GM06990 (cell line): ENCODE measurements around the gene UPK1B.
"Not testable (repeated sequence)": the region's sequence is repeated elsewhere in the genome, so short reads cannot be mapped to it uniquely, and the experiment has no call there.

Experiments
- DNase-seq: peaks from one replicate; pipeline ENCODE4 v3.0.0-alpha.2; 2011; ENCODE audit not compliant: insufficient read length; ENCODE audit errors: extremely low read depth
- H3K27me3 ChIP-seq: replicated peaks from 2 replicates; pipeline ENCODE4 v1.6.0; 2011; ENCODE audit warnings: low read length; ENCODE audit not compliant: control insufficient read depth, insufficient read depth
- H3K36me3 ChIP-seq: 2 replicates; pipeline ENCODE4 v1.5.1; 2011; ENCODE audit warnings: low read length; ENCODE audit not compliant: control insufficient read depth, insufficient read depth
- H3K4me3 ChIP-seq: replicated peaks from 2 replicates; pipeline ENCODE4 v1.5.1; 2011; ENCODE audit warnings: low read depth, mild to moderate bottlenecking, control low read depth, low read length
- TF ChIP-seq, protein P1 (sequence below): IDR thresholded peaks from 2 replicates; pipeline ENCODE4 v1.5.1; 2011; ENCODE audit warnings: low read length, control low read depth, mild to moderate bottlenecking, inconsistent platforms; ENCODE audit not compliant: insufficient read depth, poor library complexity, severe bottlenecking

UPK1B gene

DNA sequence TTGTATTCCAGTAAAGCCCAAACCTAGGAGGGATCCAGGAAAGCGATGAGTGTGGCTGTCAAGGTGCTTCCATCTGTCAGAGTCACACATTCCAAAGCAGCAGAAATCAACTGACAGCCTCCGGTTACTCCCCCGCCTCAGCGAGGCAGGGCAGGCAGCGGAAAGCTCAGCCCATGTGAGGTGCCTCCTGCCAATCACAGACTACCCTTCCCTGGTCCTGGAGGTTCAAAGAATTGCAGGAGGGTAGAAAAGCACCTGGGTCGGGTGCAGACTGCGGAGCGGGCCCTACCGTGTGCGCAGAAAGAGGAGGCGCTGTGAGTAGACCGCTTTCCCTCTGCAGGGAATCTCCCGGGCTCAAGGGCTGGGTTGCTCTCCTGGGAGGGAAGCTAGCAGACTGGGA, at the start of gene UPK1B:
Gene UPK1B (plus strand): TSS at position 274 of the 400 bp plus-strand sequence. CDS start 13,144 bp downstream, outside the sequence.
- TF ChIP-seq, protein P1, sequence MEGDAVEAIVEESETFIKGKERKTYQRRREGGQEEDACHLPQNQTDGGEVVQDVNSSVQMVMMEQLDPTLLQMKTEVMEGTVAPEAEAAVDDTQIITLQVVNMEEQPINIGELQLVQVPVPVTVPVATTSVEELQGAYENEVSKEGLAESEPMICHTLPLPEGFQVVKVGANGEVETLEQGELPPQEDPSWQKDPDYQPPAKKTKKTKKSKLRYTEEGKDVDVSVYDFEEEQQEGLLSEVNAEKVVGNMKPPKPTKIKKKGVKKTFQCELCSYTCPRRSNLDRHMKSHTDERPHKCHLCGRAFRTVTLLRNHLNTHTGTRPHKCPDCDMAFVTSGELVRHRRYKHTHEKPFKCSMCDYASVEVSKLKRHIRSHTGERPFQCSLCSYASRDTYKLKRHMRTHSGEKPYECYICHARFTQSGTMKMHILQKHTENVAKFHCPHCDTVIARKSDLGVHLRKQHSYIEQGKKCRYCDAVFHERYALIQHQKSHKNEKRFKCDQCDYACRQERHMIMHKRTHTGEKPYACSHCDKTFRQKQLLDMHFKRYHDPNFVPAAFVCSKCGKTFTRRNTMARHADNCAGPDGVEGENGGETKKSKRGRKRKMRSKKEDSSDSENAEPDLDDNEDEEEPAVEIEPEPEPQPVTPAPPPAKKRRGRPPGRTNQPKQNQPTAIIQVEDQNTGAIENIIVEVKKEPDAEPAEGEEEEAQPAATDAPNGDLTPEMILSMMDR = no peak
- Histone ChIP-seq H3K27me3 (no peaks in the 10 kb centered on the region; the same call in 1 of the 2 replicates), H3K36me3 (no peaks in the 10 kb centered on the region), H3K4me3 (no peak within 1 kb of the TSS)
- DNase-seq = no peak

DNA sequence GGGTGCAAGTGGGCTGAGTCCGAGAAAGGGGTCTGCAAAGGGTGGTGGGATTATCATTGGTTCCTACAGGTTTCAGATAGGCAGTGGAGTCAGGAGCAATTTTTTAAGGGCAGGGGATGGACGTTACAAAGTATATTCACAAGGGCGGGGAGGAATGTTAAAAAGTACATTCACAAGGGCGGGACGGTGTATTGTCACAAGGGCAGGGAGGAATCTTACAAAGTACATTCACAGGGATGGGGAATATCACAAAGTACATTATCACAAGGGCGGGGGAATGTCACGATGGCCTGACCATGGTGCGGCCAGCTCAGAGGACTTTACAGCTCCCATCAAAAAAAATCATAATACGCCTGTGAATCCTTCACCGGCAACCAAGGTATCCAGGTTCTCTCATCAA, 48.1 kb upstream of the UPK1B start:
- Histone ChIP-seq H3K4me3 (no peak overlapping the region), H3K36me3 (no peaks in the 10 kb centered on the region), H3K27me3 (no peaks in the 10 kb centered on the region)
- no peak for DNase-seq
- TF ChIP-seq, protein P1 = no peak

DNA sequence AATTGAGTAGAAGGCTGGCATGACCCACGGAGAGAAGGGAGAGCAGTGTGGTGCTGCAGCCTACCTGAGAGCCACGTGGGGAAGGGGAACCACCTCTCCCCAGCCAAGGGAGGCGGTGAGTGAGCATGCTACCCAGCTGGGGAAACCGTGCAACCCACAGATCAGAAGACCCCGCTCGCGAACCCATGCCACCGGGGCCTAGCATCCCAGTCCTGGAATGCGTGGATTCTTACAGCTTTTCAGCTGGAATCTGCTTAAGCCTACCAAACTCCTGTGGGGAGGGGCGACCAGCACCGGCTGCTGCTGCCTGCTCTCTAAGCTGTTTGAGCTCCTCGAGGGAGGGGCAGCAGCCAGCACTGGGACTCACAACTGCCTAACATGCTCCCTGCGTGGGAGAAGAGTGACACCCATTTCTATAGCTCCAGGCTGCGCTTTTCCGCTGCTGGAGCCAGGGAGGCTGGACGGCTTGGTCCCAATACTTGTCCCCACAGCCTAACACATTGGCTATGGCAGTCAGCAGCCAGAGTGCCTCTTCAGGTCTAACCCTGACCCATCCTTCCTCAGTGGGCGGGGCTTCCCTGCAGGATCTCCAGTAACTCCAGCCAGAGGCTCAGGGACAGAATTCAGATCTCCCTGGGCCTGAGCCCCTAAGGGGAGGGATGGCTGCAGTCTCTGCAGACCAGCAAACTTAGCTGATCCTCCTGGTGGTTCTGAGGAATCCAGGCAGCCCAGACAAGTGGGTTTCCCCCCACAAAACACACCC, 47.5 kb upstream of the UPK1B start:
- no peak overlapping the region for H3K4me3 ChIP-seq
- no peak for DNase-seq
- TF ChIP-seq, protein P1 = no peak
- no peaks in the 10 kb centered on the region for H3K27me3 ChIP-seq
- H3K36me3 ChIP-seq = no peaks in the 10 kb centered on the region

GRCh38 chr3:119130291-119130690, 43.1 kb upstream of the UPK1B start:
- H3K27me3 ChIP-seq, DNase-seq, H3K36me3 ChIP-seq: not testable (repeated sequence)

DNA sequence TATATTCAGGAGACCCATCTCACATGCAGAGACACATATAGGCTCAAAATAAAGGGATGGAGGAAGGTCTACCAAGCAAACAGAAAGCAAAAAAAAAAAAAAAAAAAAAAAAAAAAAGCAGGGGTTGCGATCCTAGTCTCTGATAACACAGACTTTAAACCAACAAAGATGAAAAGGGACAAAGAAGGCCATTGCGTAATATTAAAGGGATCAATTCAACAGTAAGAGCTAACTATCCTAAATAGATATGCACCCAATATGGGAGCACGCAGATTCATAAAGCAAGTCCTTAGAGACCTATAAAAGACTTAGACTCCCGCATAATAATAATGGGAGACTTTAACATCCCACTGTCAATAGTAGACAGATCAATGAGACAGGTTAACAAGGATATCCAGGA, 41.1 kb upstream of the UPK1B start:
- not testable (repeated sequence) for H3K4me3 ChIP-seq, H3K36me3 ChIP-seq, H3K27me3 ChIP-seq, DNase-seq

More at GRCh38 chr3:119130291-119130690, 43.1 kb upstream of the UPK1B start:
- not testable (repeated sequence) for H3K4me3 ChIP-seq

DNA sequence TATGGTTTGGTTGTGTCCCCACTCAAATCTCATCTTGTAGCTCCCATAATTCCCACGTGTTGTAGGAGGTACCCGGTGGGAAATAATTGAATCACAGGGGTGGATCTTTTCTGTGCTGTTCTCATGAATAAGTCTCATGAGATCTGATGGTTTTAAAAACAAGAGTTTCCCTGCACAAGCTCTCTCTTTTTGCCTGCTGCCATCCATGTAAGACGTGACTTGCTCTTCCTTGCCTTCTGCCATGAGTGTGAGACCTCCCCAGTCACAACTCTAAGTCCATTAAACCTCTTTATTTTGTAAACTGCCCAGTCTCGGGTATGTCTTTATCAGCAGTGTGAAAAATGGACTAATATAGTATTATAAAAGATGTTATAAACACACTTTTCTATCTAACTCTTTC, 34.0 kb upstream of the UPK1B start:
- not testable (repeated sequence) for H3K4me3 ChIP-seq, H3K27me3 ChIP-seq, DNase-seq, H3K36me3 ChIP-seq

DNA sequence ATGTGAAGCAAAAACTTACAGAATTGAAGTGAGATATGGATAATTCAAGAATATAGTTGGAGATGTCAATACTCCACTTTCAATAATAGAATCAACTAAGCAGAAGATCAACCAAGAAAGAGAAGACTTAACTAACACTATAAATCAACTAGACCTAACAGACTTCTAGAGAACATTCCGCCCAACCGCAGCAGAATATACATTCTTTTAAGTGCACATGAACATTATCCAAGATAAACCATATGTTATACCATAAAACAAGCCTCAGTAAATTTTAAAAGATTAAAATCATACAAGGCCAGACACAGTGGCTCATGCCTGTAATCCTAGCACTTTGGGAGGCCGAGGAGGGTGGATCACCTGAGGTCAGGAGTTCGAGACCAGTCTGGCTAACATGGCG, 32.9 kb upstream of the UPK1B start:
- no peaks in the 10 kb centered on the region for H3K36me3 ChIP-seq
- no peaks in the 10 kb centered on the region for H3K27me3 ChIP-seq
- no peak overlapping the region for H3K4me3 ChIP-seq
- no peak for DNase-seq
- TF ChIP-seq, protein P1 = no peak
